ENCODE data around the gene GPATCH8.
A peak's percentile ranks its signal among the peaks of the same experiment; 100 is the strongest.
"Not testable (repeated sequence)": the region's sequence is repeated elsewhere in the genome, so short reads cannot be mapped to it uniquely, and the experiment has no call there.

GPATCH8 gene

DNA sequence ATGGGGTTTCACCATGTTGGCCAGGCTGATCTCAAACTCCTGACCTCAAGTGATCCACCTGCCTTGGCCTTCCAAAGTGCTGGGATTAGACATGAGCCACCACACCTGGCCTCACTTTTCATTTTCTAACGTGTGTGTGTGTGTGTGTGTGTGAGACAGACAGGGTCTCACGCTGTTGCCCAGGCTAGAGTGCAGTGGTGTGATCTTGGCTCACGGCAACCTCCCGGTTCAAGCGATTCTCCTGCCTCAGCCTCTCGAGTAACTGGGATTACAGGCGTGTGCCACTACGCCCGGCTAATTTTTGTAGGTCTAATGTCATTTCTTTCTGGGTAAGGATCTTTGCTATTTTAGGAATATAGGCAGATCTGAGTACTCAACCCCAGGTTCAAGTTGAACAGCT, 109.1 kb downstream of the GPATCH8 start:
- not testable (repeated sequence) for DNase-seq

DNA sequence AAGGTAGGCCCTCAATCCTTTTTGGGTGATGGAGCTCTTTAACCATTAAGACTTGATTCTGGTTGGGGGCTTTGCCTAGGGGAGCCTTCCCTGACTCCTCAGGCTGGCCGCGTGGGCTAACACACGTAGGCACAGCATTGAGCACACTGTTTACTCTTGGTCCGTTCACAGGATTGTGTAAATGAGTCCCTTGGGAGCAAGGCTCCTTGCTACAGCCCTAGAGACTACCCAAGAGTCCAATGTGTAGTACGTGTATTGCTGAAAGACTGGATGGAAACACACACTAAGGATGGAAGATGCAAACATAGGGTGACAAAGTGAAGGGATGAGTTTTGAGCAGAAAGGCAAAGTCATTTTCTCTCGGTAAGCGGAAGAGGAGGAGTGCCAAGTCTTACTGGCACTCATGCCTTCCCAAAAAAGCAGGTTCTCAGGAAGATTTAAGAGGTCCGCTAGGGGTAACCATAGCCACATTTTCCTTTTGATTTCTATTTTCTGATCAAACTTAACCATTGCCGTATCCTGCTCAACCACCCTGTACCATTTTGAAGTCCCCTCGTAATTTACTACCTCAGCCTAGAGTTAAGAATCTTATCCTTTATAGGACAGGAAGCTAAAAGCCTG, 112.8 kb downstream of the GPATCH8 start:
- no peak for DNase-seq

DNA sequence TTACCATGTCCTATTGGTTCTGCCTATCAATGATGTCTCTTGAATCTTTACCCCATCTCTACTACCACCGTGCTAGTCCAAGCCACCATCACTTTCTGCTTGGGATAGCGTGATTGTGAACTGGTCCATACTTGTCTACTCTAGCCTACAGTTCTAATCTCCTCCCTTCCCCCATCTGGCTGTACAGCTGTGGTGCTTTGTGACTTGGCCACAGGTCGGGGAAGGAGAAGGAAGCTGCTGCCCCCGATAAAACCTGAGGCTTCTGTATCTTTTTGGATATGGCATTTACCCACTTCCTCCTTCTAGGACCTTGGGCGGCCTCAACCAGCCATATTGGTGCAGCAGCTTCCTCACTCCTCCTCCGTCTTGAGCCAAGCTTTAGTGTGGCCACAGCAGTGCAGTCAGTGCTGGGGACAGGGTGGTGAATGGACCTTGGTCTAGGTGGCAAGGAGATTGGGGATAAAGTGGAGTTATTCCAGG, 113.4 kb downstream of the GPATCH8 start:
- no peak for DNase-seq

DNA sequence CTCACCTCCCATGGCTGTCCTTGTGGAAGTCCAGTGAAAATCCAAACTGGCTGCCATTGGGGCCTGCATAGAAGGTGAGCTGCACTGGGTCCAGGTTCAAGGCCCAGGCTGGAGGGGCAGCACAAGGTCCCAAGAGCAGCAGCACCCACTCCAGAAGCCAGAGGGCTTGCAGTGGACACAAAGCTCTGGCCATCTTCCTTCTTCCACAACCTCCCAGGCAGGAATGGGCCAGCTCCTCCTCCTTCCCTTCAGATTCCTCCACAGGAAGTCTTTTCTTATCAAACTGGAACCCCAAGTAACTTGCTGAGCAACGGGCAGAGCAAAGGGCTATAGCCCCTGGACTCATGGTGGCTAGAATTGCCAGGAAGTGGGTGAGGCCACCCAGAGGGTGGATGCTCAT, 113.9 kb downstream of the GPATCH8 start, which contains the start of gene ITGA2B:
Gene ITGA2B (minus strand): TSS at position 369 of the 400 bp plus-strand sequence. CDS start 176 bp downstream, at position 193.
- no peak for DNase-seq

DNA sequence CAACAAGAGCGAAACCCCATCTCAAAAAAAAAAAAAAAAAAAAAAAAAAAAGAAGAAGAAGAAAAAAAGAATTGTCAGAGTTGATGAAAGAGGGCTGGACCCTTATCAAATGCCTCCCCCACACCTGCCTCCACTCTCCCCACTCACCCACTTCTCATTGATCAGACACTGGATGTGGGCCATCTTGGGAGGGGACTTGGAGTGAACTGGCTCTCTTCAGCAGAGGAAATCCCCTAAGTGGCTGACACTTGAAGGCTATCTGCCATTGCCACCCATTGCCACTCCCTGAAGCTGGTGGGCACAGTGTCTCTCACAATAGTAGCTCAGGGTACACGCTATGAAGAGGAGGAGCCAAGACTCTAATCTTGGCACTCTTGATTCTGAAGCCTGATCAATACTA, 115.4 kb downstream of the GPATCH8 start:
- DNase-seq: no peak

DNA sequence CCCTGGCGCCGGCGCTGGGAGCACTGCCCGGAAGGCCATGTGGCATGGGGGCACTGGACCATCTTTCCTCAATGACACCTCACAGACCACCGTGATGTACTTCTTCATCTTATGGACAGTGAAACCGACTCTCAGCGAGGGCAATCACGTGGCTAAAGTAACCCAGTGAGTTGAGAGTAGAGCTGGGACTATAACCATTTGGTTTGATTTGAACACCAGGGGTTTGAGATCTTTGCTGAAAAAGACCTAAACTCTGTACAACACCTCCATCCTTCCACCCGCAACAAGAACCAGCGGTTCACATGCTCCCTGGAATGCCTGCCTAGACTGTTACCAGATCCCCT, 117.1 kb downstream of the GPATCH8 start:
- DNase-seq: no peak

DNA sequence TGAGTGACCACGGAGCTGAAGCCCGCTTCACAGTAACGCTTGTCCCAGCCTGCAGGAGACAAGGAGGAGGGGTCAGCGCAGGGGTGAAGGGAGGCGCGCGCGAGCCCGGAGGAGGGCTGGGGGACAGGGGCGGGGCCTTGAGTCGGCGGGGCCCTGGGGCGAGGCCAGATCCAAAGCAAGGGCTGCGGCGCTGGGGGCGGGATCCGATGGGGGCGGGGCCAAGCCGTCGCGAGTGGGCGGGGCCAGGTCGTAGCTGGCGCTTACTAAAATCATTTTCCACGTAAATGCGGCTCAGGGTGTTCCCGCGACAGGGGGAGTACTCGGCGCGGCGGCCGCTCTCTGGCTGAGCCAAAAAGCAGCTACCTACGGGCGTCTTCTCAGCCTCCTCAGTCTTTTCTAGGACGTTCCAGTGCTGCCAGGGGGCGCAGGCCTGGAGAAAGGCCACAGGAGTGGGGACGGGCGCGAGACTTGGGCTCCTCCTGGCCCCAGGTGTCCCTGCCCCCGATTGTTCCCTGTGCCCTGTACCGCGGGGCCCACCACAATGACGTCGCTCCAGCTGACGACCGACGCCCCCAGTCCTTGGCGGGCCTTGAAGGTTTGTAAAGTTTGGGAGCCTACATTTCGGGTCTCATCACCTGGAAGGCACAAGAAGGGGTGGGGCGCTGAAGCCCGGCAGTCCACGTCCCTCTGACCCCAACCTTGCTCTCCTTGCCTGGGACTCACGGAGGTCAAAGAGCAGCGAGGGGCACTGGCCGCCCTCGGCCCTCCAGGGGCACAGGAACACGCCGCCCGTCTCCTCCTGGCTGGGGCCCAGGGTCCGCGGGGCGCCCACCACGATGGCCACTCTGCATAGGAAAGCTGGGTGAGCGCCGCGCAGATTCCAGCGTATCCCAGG, 117.7 kb downstream of the GPATCH8 start:
- DNase-seq: peak; percentile 55 to 77 (median 64)

DNA sequence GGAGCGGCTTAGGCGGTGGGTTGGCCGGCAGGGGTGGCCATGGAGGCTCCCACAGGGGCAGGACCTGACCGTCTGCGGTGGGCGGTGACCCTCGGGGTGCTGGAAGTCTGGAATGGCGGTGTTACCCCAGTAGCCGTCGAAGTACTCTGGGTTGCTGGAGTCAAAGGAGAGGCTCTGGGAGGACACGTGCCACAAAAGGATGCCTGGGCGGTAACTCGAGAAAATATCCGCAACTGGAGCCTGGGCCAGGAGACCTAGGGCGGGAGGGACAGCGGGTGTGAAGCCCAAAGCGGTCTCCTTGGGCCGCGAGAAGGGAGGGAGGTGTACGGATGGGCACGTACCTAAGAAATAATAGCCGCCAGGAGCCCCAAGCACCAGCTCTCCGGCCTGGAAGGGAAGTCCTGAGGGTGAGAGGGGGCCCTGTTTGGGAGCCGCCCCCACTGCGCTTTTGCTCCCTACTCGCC, 118.4 kb downstream of the GPATCH8 start:
- DNase-seq: no peak

DNA sequence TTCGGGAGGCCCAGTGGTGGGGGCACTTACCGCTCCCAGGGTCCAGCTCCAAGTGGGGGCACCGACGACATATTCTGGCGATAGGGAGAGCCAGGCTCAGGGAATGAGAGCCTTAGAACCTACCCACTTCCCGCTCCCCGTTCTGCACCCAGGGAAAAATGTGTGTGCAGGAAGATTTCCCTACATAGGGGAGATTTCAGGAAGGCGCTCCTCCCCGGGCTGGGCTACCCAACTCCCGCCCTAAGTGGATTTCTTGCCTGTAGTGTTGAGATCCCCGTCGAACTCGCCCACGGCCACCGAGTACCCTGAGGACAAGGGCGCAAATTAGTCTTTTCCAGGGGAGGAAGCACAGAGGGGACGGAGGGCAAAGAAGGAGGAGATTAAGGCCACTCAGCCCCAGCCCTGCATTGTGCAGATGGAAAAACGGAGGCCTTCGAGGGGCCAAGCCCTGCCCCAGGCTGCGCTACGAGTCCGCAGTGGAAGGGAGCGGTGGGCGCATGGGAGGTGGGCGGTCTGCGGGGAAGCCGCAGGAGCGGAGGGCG, 118.9 kb downstream of the GPATCH8 start:
- DNase-seq: no peak

DNA sequence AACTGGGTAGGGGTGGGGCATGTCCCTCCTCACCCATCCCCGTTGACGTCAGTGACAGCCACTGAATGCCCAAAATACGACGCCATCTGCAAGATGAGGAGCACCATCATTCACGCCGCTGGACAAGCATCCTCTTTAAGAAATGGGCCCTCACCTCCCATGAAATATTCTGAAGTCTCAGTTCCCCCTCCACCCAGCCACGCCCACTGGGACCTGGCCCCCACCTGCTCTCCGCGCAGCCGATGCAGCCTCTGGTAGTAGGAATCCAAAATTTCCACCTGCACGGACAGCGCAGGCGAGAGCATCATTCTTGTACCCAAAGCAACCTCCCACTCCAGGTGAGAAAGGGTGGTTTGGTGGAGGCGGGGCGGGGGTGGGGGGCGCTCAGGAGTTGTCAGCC, 119.3 kb downstream of the GPATCH8 start:
- no peak for DNase-seq

DNA sequence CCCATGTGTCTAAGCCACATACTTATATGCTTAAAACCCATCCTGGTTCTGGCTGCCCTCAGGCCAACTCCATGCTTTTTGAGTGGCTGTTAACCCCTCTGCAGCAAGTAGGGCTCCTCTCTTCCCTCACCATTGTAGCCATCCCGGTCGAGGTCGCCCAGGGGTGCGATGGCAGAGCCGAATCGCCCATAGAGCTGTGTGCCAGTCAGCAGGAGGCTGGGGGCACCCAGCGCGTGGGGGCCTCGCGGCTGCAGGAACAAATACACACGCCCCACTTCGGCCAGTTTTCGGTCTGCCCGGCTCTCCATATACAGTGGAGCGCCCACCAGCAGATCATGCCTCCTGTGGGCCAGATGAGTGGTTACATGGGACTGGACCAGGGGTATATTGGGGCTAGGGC, 119.8 kb downstream of the GPATCH8 start:
- DNase-seq: no peak

DNA sequence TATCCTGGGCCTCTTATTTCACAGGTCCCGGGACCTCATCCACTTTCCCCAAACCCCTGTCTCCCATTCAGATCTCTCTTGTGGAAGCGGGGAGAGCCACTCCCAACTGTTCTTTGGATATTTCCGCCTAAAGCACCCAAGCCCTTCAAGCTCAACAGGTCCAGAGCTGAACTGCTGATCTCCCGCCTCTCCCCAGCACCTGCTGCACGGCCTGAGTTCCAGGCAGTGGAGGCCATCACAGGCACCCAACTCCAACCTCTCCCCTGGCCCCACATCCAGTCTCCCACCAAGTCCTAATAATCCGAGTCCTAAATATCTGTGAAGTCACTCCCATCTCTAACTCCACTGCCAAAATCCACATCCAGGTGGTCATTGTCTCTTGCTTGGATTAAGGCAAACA, 120.3 kb downstream of the GPATCH8 start:
- no peak for DNase-seq

DNA sequence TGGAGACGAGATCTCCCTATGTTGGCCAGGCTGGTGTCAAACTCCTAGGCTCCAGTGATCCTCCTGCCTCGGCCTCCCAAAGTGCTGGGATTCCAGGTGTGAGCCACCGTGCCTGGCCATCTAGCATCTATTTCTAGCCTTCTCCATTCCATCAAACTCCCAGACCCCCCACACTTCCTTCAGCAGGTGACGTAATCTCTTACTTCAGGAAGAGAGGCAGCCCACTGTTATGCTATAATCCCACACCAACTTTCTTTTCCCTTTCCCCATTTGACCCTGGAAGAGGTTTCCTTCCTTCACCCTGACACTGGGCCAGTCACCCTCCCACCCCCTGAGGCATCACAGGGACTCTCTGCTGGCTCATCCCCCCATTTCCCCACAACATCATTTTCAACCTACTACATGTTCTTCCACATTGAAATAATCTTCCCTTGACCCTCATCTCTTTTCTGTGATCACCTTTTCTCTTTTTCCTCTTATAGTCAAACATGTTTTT, 121.3 kb downstream of the GPATCH8 start:
- DNase-seq: no peak

DNA sequence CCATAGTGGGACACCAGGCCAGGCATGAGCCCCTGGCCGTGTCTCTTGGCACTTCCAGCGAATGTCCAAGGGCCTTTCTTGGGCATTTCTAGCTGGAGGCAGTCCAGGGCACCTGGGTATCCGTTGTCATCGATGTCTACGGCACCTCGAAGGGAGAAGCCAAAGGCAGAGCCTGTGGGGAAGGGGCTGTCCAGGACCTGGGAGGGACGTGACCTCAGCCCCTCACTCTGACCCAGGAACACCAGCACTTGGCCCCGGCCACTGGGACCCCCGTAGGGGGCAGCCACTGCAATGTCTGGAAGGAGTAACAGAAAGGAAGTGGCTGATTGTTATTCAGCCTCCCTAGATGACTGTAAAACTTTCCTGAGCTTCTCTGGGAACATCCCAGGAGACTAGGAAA, 122.4 kb downstream of the GPATCH8 start:
- no peak for DNase-seq

DNA sequence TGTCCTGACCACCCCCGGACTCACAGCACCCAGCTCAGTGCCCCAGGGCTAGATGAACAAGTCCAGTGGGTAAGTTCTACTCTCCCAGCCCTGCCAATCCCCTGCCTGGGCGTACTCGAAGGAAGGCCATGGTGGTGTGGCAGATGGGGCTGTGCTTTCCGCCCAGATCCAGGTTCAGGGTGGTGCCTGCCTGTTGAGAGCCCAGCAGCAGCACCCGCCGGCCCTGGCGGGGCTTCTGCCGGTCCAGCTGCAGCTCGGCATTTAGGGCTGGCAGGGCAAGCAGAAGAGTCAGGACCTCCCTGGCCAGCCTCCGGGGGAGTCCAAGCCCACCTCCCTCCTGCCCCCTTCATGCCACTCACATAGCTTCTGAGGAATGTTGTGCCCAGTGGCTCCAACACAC, 123.3 kb downstream of the GPATCH8 start:
- no peak for DNase-seq

DNA sequence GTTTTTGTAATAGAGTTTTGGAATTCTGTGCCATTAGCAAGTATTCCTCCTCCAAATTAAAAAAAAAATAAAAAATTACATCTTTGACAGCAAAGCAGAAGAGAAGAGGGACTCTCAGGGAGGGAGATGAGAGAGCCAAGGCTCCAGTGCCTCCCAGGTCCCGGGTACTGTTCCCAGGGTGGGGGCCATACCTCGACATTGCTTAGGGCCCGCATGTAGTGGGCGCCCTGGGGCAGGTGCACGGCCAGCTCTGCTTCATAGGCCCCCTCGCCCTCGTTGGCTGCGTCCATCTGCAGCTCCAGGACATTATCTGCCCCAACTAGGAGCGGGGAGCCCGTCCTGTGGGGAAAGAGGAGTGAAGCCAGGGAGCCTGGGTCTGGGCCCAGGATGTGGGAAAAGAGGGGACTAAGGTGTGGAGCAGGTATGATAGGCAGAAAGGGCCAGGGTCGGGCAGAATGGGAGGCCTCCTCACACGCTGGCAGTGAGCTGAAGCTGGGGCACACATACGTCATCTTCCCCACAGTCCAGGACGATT, 125.0 kb downstream of the GPATCH8 start:
- DNase-seq: no peak

DNA sequence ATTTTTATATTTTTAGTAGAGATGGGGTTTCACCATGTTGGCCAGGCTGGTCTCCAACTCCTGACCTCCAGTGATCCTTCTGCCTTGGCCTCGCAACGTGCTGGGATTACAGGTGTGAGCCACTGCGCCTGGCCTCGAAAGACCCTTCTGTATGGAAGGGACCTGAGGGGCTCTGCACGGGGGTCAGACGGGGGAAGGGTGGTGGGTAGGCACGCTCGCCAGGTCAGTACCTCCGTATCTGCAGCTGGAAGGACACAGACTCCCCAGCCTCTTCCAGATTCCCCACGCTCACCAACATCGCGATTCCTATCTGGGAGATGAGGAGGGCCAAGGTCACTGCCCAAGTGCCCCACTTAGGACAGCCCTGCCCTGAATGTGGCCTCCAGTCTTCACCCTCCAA, 126.4 kb downstream of the GPATCH8 start:
- DNase-seq: no peak

DNA sequence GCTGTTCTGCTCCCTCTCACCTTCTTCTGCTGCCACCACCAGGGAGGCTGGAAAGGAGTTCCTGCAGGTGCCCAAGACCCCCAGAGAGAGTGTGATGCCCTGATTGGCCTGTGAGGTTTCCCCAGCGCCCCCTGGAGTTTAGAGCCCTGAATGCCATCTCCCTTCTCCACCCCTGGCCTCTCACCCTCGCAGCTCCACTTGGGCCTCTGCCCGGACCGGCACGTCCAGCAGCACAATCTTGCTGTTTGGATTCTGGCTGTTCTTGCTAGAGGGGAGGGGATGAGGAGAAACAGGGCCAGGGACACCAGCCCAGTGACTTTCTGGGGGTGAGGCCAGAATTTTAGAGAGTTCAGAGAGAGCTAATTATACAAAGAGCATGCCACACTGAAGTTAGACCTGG, 127.1 kb downstream of the GPATCH8 start:
- DNase-seq: no peak

DNA sequence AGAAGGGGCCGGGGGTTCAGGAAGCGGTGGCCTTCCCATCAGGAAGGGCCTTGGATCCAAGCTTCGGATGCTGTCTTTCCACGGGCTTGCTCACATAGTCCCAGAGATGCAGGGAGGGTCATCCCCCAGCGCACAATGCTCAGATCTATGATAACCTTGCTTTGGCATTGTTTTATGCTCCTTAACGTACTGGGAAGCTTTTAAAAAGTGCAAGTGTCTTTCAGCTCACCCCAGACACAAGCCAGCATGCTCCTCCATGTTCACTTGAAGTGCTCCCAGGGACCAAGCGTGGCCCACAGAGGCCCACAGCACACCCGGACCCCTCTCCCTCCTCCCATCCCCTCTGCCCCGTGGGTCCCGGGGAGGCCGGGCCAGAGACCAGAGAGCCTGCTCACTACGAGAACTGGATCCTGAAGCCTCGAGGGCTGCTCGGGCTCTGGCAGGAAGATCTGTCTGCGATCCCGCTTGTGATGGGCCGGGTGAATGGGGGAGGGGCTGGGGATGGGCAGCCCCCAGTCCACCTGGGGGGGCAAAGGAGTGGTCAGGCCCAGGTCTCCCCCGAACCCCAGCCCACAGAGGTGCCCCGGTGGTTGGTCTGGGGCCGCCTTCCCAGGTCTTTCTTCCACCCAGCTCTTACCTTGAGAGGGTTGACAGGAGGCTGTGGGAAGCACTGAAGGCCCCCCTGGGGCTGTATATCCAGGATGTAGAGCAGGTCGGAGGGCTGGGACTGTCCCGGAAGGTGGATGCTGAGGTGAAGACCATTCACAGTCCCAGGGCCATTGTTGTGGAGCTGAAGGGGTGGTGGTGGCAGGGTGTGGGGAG, 127.8 kb downstream of the GPATCH8 start:
- no peak for DNase-seq

DNA sequence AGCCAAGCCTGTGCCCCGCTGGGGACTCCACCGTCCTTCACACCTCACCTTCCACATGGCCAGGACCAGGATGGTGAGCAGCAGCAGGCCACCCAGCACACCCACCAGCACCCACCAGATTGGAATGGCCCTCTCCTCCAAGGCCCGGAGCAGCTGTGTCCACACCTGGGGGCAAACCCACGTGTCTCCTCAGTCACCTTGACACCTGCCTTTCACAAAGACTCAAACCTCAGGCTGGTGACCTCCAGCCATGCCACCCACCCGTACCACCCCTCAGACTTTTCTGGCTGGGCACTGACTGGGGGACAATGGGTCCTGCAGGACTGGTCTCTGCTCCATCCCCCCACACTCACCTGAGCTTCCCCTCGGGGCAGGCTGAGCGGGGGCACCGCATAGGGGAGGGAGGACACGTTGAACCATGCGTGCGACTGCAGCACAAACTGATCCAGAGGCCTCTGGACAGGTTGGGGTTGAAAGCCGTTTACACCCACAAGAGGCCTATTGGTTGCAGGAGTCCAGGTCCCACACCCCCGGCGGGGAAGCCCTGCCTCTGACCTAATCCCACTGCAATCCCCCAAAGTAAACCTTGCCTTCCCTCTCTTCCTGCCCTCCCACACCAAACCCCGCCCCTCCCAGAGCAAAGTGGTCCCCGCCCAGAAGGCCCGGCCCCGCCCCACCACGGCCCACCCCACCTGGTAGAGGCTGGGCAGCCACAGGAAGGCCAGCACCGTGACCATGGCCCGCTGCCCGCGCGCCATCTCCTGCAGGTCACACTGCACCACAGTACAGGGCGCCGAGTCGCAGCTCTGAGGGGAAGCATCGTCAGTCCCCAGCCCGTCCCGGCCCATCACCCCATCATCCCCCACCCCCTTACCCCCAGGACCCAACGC, 128.7 kb downstream of the GPATCH8 start:
- no peak for DNase-seq

DNA sequence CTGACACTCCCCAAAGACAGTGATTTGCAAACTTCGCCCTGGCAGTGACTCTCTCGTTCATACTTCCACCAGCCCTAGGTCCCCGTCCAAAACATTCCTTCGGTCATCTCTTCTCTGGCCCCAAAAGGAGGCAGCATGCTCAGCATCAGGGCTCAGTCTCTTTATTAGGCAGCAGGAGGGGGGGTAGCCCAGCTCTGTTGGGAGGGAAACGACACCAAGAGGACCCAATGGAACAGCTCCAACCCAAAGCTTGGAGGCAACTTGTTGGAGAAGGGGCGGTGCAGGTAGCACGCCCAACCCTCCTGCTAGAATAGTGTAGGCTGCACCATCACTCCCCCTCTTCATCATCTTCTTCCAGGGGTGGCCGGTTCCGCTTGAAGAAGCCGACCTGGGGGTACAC, 131.2 kb downstream of the GPATCH8 start:
- no peak for DNase-seq

Measured in activated CD4-positive, CD25-positive, alpha-beta regulatory T cell (primary cell).